Measurements from ENCODE around the gene PRR9. TPM values are rescaled to one million over a fixed set of nuclear protein-coding genes. Genes with fewer than 3 reads are reported as not detected.

Gene PRR9
- total and polyA plus RNA-seq, 2 experiments from 2014 or later: not detected

DNA sequence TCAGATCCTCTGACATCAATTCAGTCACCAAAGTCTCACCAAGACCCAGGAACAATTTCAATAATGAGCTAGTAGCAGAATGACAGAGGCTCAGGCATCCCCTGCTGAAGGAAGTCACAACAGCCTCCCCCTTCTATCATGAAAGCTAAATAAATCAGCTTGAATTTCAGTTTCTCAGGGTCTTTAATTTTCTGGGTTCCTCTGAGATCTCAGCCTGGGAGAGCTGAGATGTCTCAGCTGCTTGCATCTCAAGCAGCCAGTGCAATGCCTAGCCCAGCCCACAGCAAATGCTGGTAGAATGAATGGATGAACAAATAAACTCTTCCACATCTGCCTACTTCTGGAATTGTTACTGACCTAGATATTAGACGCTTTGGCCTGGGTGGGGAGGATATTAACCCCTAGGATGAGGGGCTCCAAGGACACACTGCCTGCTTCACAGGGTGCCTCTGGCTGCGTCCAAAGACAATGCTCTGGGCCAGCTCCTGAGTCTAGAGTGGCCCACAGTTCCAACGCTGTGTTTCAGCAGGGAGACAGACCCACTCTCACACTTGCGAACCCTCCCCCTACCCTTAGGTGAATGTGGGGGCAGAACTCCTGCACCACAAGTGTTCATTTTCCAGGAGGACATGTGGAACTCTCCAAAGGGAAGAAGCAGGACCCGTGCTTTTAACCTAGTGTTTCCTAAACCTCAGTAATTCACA, 30.9 kb downstream of the PRR9 start:
- no peaks in the 10 kb centered on the region for H3K36me3 ChIP-seq
- no peaks in the 10 kb centered on the region for H3K4me1 ChIP-seq (ENCODE audit: low read depth)
- DNase-seq (ENCODE audit: low read depth in 1 of 2, low spot score in 1 of 2): no peak
- H3K9me3 ChIP-seq (ENCODE audit: low read depth): no peaks in the 10 kb centered on the region
- H3K27ac ChIP-seq: no peak overlapping the region
- no peaks in the 10 kb centered on the region for H3K27me3 ChIP-seq
- TF ChIP-seq, protein P1, sequence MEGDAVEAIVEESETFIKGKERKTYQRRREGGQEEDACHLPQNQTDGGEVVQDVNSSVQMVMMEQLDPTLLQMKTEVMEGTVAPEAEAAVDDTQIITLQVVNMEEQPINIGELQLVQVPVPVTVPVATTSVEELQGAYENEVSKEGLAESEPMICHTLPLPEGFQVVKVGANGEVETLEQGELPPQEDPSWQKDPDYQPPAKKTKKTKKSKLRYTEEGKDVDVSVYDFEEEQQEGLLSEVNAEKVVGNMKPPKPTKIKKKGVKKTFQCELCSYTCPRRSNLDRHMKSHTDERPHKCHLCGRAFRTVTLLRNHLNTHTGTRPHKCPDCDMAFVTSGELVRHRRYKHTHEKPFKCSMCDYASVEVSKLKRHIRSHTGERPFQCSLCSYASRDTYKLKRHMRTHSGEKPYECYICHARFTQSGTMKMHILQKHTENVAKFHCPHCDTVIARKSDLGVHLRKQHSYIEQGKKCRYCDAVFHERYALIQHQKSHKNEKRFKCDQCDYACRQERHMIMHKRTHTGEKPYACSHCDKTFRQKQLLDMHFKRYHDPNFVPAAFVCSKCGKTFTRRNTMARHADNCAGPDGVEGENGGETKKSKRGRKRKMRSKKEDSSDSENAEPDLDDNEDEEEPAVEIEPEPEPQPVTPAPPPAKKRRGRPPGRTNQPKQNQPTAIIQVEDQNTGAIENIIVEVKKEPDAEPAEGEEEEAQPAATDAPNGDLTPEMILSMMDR (IDR thresholded peaks at IDR 0.05; ENCODE audit: low read depth, low read length): no peak
- no peak overlapping the region for H3K4me3 ChIP-seq

- TF ChIP-seq, protein P1 (IDR thresholded peaks at IDR 0.05; ENCODE audit: low read depth, low read length): no peak
- Histone ChIP-seq H3K27me3 (no peaks in the 10 kb centered on the region), H3K4me3 (no peak overlapping the region), H3K27ac (no peak overlapping the region), H3K9me3 (ENCODE audit: low read depth) (no peaks in the 10 kb centered on the region), H3K36me3 (no peaks in the 10 kb centered on the region), H3K4me1 (ENCODE audit: low read depth) (no peaks in the 10 kb centered on the region)
- DNase-seq (ENCODE audit: low read depth in 1 of 2, low spot score in 1 of 2): no peak
Measured at GRCh38 chr1:153250166-153250565, 32.8 kb downstream of the PRR9 start.

- DNase-seq (ENCODE audit: low read depth in 1 of 2, low spot score in 1 of 2): no peak
- H3K27ac ChIP-seq: no peak overlapping the region
- no peaks in the 10 kb centered on the region for H3K36me3 ChIP-seq
- TF ChIP-seq, protein P1 (IDR thresholded peaks at IDR 0.05; ENCODE audit: low read depth, low read length): no peak
- no peaks in the 10 kb centered on the region for H3K9me3 ChIP-seq (ENCODE audit: low read depth)
- no peak overlapping the region for H3K4me3 ChIP-seq
- no peaks in the 10 kb centered on the region for H3K4me1 ChIP-seq (ENCODE audit: low read depth)
- H3K27me3 ChIP-seq: no peaks in the 10 kb centered on the region
Measured at GRCh38 chr1:153251087-153251486, 33.7 kb downstream of the PRR9 start.

DNA sequence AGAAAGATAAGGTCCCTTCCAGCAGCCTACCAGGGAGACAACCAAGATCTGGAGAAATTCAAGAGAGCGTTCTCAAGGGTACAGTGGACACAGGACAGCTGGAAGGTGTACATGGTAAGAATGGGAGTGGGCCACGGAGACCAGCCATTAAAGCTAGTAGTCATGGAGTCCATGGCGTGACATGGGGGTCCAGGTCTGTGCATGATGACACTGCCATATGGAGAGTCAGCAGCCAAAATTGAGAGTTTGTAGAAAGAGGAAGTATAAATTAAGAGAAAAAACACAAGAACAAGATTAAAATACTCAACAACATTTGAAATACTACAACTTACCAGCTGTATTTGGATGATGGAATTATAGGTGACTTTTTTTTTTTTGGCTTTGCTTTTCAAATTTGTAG, 34.2 kb downstream of the PRR9 start:
- H3K27ac ChIP-seq: no peak overlapping the region
- TF ChIP-seq, protein P1 (IDR thresholded peaks at IDR 0.05; ENCODE audit: low read depth, low read length): no peak
- no peak for DNase-seq (ENCODE audit: low read depth in 1 of 2, low spot score in 1 of 2)
- H3K9me3 ChIP-seq (ENCODE audit: low read depth): no peaks in the 10 kb centered on the region
- H3K4me3 ChIP-seq: no peak overlapping the region
- H3K4me1 ChIP-seq (ENCODE audit: low read depth): no peaks in the 10 kb centered on the region
- no peaks in the 10 kb centered on the region for H3K27me3 ChIP-seq
- H3K36me3 ChIP-seq: no peaks in the 10 kb centered on the region

DNA sequence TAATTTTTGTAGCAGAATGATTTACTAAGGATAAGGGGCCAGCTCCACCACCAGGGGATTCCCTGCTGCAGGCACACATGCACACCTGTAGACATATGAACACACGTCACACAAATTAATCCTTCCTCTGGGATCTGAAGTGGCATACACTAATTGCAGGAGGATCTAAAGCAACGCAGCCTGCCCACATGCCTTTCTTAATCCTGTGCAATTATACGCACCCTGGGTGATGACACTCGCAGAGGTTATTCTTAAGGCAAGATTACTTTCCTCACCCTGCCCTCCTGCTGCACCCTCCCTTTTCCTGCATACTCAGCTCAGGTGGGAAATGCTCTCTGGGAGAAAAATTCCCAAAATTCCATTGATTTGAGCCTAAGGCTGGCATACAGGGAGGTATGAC, 34.6 kb downstream of the PRR9 start:
- H3K4me3 ChIP-seq: no peak overlapping the region
- no peaks in the 10 kb centered on the region for H3K9me3 ChIP-seq (ENCODE audit: low read depth)
- no peak for DNase-seq (ENCODE audit: low read depth in 1 of 2, low spot score in 1 of 2)
- no peaks in the 10 kb centered on the region for H3K4me1 ChIP-seq (ENCODE audit: low read depth)
- H3K36me3 ChIP-seq: no peaks in the 10 kb centered on the region
- H3K27ac ChIP-seq: no peak overlapping the region
- TF ChIP-seq, protein P1 (IDR thresholded peaks at IDR 0.05; ENCODE audit: low read depth, low read length): no peak
- H3K27me3 ChIP-seq: no peaks in the 10 kb centered on the region

Measured in cardiac muscle cell (in vitro differentiated cells and primary cell).